ENCODE results near the gene PKMYT1.
A peak's percentile ranks its signal among the peaks of the same experiment; 100 is the strongest.
"Not testable (repeated sequence)": the region's sequence is repeated elsewhere in the genome, so short reads cannot be mapped to it uniquely, and the experiment has no call there.

PKMYT1 gene

GRCh38 chr16:2929693-2930092 lies 50.6 kb downstream of the PKMYT1 start:
- no peak for DNase-seq

- DNase-seq, result no peak
These were observed 51.5 kb downstream of the PKMYT1 start for GRCh38 chr16:2928796-2929195.

- not testable (repeated sequence) for DNase-seq
These were observed 52.1 kb downstream of the PKMYT1 start for GRCh38 chr16:2928151-2928550.

GRCh38 chr16:2927010-2927646 lies 53.1 kb downstream of the PKMYT1 start:
- peak; percentile 38 to 79 for DNase-seq

- DNase-seq, result no peak
These were observed 53.6 kb downstream of the PKMYT1 start for GRCh38 chr16:2926650-2926999.

GRCh38 chr16:2925951-2926649 lies 54.1 kb downstream of the PKMYT1 start:
- no peak for DNase-seq

- no peak for DNase-seq
These were observed 55.1 kb downstream of the PKMYT1 start for GRCh38 chr16:2924901-2925755.

- no peak for DNase-seq
These were observed 56.8 kb downstream of the PKMYT1 start for GRCh38 chr16:2923481-2923880.
